Activated T-helper 17 cell treated with anti-CD3 and anti-CD28 coated beads, Interleukin-2, amount 50 U/mL, for 72 hours (primary cell): ENCODE measurements around the gene YY1. TPM values are rescaled to one million over a fixed set of nuclear protein-coding genes. Genes with fewer than 3 reads are reported as not detected.
A peak's percentile ranks its signal among the peaks of the same experiment; 100 is the strongest.
"Not testable (repeated sequence)": the region's sequence is repeated elsewhere in the genome, so short reads cannot be mapped to it uniquely, and the experiment has no call there.

Source experiments
- ATAC-seq: fragments of 150-1000 bp; cut with Tn5 transposase; replicated peaks from 2 replicates; pipeline ENCODE4 v1.10.0; 2021; ENCODE audit warnings: mild to moderate bottlenecking, moderate library complexity
- H3K27ac Mint-ChIP-seq: one replicate; pipeline ENCODE4 v1.8.0; 2022; ENCODE audit warnings: mixed read lengths
- H3K27me3 Mint-ChIP-seq: one replicate; pipeline ENCODE4 v1.8.0; 2022; ENCODE audit warnings: mixed read lengths
- H3K36me3 Mint-ChIP-seq: one replicate; pipeline ENCODE4 v1.8.0; 2022; ENCODE audit warnings: low read depth, mild to moderate bottlenecking, mixed read lengths
- H3K4me1 Mint-ChIP-seq: one replicate; pipeline ENCODE4 v1.8.0; 2022; ENCODE audit warnings: mixed read lengths
- H3K4me3 Mint-ChIP-seq: one replicate; pipeline ENCODE4 v1.8.0; 2022; ENCODE audit warnings: mild to moderate bottlenecking, mixed read lengths
- H3K9me3 Mint-ChIP-seq: one replicate; pipeline ENCODE4 v1.8.0; 2022; ENCODE audit warnings: mixed read lengths
- total RNA-seq, 2 donors: library from RNA; stranded (reverse); gene quantifications; one replicate each; pipeline ENCODE4 v1.2.3, GENCODE V29; 2022

YY1 gene
- total RNA-seq, 2 donors from 2014 or later: 63.8 to 77.0 TPM

- not testable (repeated sequence) for H3K36me3 Mint-ChIP-seq, H3K9me3 Mint-ChIP-seq, H3K4me3 Mint-ChIP-seq, H3K27me3 Mint-ChIP-seq, ATAC-seq, H3K27ac Mint-ChIP-seq, H3K4me1 Mint-ChIP-seq
Observed at GRCh38 chr14:100207588-100207987, 31.4 kb upstream of the YY1 start.

GRCh38 chr14:100208136-100208535 is 30.8 kb upstream of the YY1 start:
- not testable (repeated sequence) for H3K27ac Mint-ChIP-seq, H3K36me3 Mint-ChIP-seq, H3K4me1 Mint-ChIP-seq, H3K9me3 Mint-ChIP-seq, ATAC-seq, H3K27me3 Mint-ChIP-seq, H3K4me3 Mint-ChIP-seq

GRCh38 chr14:100211366-100211765 is 27.6 kb upstream of the YY1 start:
- no peak overlapping the region for H3K4me3 Mint-ChIP-seq
- no peak overlapping the region for H3K27ac Mint-ChIP-seq
- peaks cover 10% of the 10 kb centered on the region for H3K4me1 Mint-ChIP-seq
- H3K9me3 Mint-ChIP-seq: no peaks in the 10 kb centered on the region
- H3K36me3 Mint-ChIP-seq: no peaks in the 10 kb centered on the region
- no peak for ATAC-seq
- no peaks in the 10 kb centered on the region for H3K27me3 Mint-ChIP-seq

- H3K27ac Mint-ChIP-seq: no peak overlapping the region
- no peaks in the 10 kb centered on the region for H3K9me3 Mint-ChIP-seq
- no peaks in the 10 kb centered on the region for H3K27me3 Mint-ChIP-seq
- H3K4me3 Mint-ChIP-seq: no peak overlapping the region
- peaks cover 10% of the 10 kb centered on the region for H3K4me1 Mint-ChIP-seq
- no peaks in the 10 kb centered on the region for H3K36me3 Mint-ChIP-seq
- no peak for ATAC-seq
Observed at GRCh38 chr14:100211893-100212292, 27.1 kb upstream of the YY1 start.

GRCh38 chr14:100212476-100213333 is 26.2 kb upstream of the YY1 start:
- Mint-ChIP-seq H3K27me3 (no peaks in the 10 kb centered on the region), H3K27ac (peak overlapping the region; percentile 21), H3K4me3 (peak overlapping the region; percentile 79), H3K9me3 (no peaks in the 10 kb centered on the region), H3K36me3 (no peaks in the 10 kb centered on the region), H3K4me1 (peaks cover 10% of the 10 kb centered on the region)
- no peak for ATAC-seq

GRCh38 chr14:100213587-100213955 is 25.4 kb upstream of the YY1 start:
- Mint-ChIP-seq H3K36me3 (no peaks in the 10 kb centered on the region), H3K4me1 (peaks cover 10% of the 10 kb centered on the region), H3K9me3 (no peaks in the 10 kb centered on the region), H3K27ac (peak overlapping the region; percentile 79), H3K27me3 (no peaks in the 10 kb centered on the region), H3K4me3 (peak overlapping the region; percentile 79)
- ATAC-seq: no peak

- Mint-ChIP-seq H3K36me3 (no peaks in the 10 kb centered on the region), H3K9me3 (no peaks in the 10 kb centered on the region), H3K4me1 (peaks cover 10% of the 10 kb centered on the region), H3K27me3 (no peaks in the 10 kb centered on the region), H3K4me3 (peak overlapping the region; percentile 79), H3K27ac (peak overlapping the region; percentile 93)
- peak; percentile 97 for ATAC-seq
Observed at GRCh38 chr14:100213956-100214769, 24.8 kb upstream of the YY1 start.

GRCh38 chr14:100214770-100215083 is 24.2 kb upstream of the YY1 start:
- no peaks in the 10 kb centered on the region for H3K36me3 Mint-ChIP-seq
- H3K4me1 Mint-ChIP-seq: peaks cover 10% of the 10 kb centered on the region
- no peak for ATAC-seq
- H3K4me3 Mint-ChIP-seq: peak overlapping the region; percentile 79
- H3K9me3 Mint-ChIP-seq: no peaks in the 10 kb centered on the region
- H3K27me3 Mint-ChIP-seq: no peaks in the 10 kb centered on the region
- H3K27ac Mint-ChIP-seq: peak overlapping the region; percentile 93

GRCh38 chr14:100215330-100215885 is 23.5 kb upstream of the YY1 start:
- H3K4me3 Mint-ChIP-seq: peak overlapping the region; percentile 79
- H3K36me3 Mint-ChIP-seq: no peaks in the 10 kb centered on the region
- H3K27ac Mint-ChIP-seq: no peak overlapping the region
- ATAC-seq: no peak
- no peaks in the 10 kb centered on the region for H3K9me3 Mint-ChIP-seq
- H3K4me1 Mint-ChIP-seq: peaks cover 10% of the 10 kb centered on the region
- H3K27me3 Mint-ChIP-seq: no peaks in the 10 kb centered on the region

- Mint-ChIP-seq H3K4me1 (peaks cover 16% of the 10 kb centered on the region), H3K27me3 (no peaks in the 10 kb centered on the region), H3K27ac (no peak overlapping the region), H3K36me3 (no peaks in the 10 kb centered on the region), H3K9me3 (no peaks in the 10 kb centered on the region), H3K4me3 (no peak overlapping the region)
- ATAC-seq: no peak
Observed at GRCh38 chr14:100219126-100219785, 19.7 kb upstream of the YY1 start.

GRCh38 chr14:100221533-100222223 is 17.3 kb upstream of the YY1 start:
- Mint-ChIP-seq H3K36me3 (no peaks in the 10 kb centered on the region), H3K9me3 (no peaks in the 10 kb centered on the region), H3K4me3 (no peak overlapping the region), H3K4me1 (peaks cover 21% of the 10 kb centered on the region), H3K27me3 (no peaks in the 10 kb centered on the region), H3K27ac (no peak overlapping the region)
- peak; percentile 93 for ATAC-seq

- Mint-ChIP-seq H3K27me3 (no peaks in the 10 kb centered on the region), H3K27ac (no peak overlapping the region), H3K9me3 (no peaks in the 10 kb centered on the region)
Observed at GRCh38 chr14:100222224-100223093, 16.5 kb upstream of the YY1 start.

More at GRCh38 chr14:100222224-100223093, 16.5 kb upstream of the YY1 start:
- Mint-ChIP-seq H3K4me1 (peaks cover 21% of the 10 kb centered on the region), H3K4me3 (no peak overlapping the region), H3K36me3 (no peaks in the 10 kb centered on the region)
- peak; percentile 20 for ATAC-seq
